ENCODE data around the gene EMILIN2. TPM values are rescaled to one million over a fixed set of nuclear protein-coding genes. Genes with fewer than 3 reads are reported as not detected.
A peak's percentile ranks its signal among the peaks of the same experiment; 100 is the strongest.

Gene EMILIN2
- total and polyA plus RNA-seq, 10 donors: 7.5 to 47.7 (median 21.3) TPM

GRCh38 chr18:2963048-2963447, 116.2 kb downstream of the EMILIN2 start:
- 20 to 28% (median 21%) methylated on average over 3 of the region's 3 CpGs for WGBS, 5 donors
- H3K4me1 ChIP-seq: peaks cover 54 to 100% (median 82%) of the 10 kb centered on the region in 6 donors
- intact Hi-C loops (cut with DNase I; ENCODE audit: low total_unique reads): no loop called here

GRCh38 chr18:2964361-2965010, 117.7 kb downstream of the EMILIN2 start:
- H3K27ac ChIP-seq: peak overlapping the region in 7 of 8 donors; percentile 39 to 92 (median 89)
- no peaks in the 10 kb centered on the region for H3K9me3 ChIP-seq
- no peak for TF ChIP-seq CTCF (IDR thresholded peaks at IDR 0.05 in 8 of 11, conservative IDR thresholded peaks at IDR 0.05 in 3 of 11)
- no peak for TF ChIP-seq POLR2A (IDR thresholded peaks at IDR 0.05)
- no peak for TF ChIP-seq POLR2AphosphoS5 (IDR thresholded peaks at IDR 0.05)
- H3K36me3 ChIP-seq: no peaks in the 10 kb centered on the region
- H3K4me3 ChIP-seq: no peak overlapping the region
- intact Hi-C loops (cut with DNase I; ENCODE audit: low total_unique reads): no loop called here
- no peak for DNase-seq
- WGBS, 5 donors: 75 to 82% (median 79%) methylated on average over 8 of the region's 8 CpGs
- H3K4me1 ChIP-seq: peaks cover 60 to 100% (median 82%) of the 10 kb centered on the region in 6 donors
- no peaks in the 10 kb centered on the region for H3K27me3 ChIP-seq (replicated peaks in 1 of 7)

More at GRCh38 chr18:2963048-2963447, 116.2 kb downstream of the EMILIN2 start:
- TF ChIP-seq POLR2AphosphoS5 (IDR thresholded peaks at IDR 0.05) (peak in 1 of 3 donors; percentile 81), POLR2A (IDR thresholded peaks at IDR 0.05) (no peak)
- Histone ChIP-seq H3K9me3 (no peaks in the 10 kb centered on the region), H3K27me3 (replicated peaks in 1 of 7) (no peaks in the 10 kb centered on the region), H3K36me3 (no peaks in the 10 kb centered on the region), H3K4me3 (no peak overlapping the region), H3K27ac (peak overlapping the region; percentile 53 to 92 (median 88))
- DNase-seq: no peak

Other genes starting within 250 kb of the EMILIN2 start
- gene SMCHD1, start 191.3 kb upstream of the EMILIN2 start, total RNA-seq: 100 to 1,000 TPM; 142 to 361 (median 203) TPM
- 10 to 100 TPM; 14.7 to 15.5 (median 15.1) TPM for gene SMCHD1, start 191.3 kb upstream of the EMILIN2 start, polyA plus RNA-seq
- 10 to 100 TPM; 44.8 to 79.7 (median 61.5) TPM for gene LPIN2, start 166.1 kb downstream of the EMILIN2 start, total RNA-seq
- 1 to 10 TPM; 4.0 to 9.6 (median 5.8) TPM for gene LPIN2, start 166.1 kb downstream of the EMILIN2 start, polyA plus RNA-seq

Data from spleen (tissue), 11 donors.